Umbilical cord (tissue), 2 donors: ENCODE data around the gene SNX25. TPM values are rescaled to one million over a fixed set of nuclear protein-coding genes. Genes with fewer than 3 reads are reported as not detected.
"Not testable (repeated sequence)": the region's sequence is repeated elsewhere in the genome, so short reads cannot be mapped to it uniquely, and the experiment has no call there.

Experiments used
- DNase-seq: peaks from one replicate; pipeline ENCODE4 v3.0.0-alpha.2; 2015; ENCODE audit warnings: low spot score
- total RNA-seq: library from RNA; depleted of rRNA; stranded (reverse); fragments of >200 nt; gene quantifications from one replicate; pipeline ENCODE4 v1.2.3, GENCODE V29; 2014; ENCODE audit warnings: low replicate concordance; ENCODE audit not compliant: insufficient read depth

SNX25 gene
- total RNA-seq, 1 donor from 2014 or later: 16.1 TPM

DNA sequence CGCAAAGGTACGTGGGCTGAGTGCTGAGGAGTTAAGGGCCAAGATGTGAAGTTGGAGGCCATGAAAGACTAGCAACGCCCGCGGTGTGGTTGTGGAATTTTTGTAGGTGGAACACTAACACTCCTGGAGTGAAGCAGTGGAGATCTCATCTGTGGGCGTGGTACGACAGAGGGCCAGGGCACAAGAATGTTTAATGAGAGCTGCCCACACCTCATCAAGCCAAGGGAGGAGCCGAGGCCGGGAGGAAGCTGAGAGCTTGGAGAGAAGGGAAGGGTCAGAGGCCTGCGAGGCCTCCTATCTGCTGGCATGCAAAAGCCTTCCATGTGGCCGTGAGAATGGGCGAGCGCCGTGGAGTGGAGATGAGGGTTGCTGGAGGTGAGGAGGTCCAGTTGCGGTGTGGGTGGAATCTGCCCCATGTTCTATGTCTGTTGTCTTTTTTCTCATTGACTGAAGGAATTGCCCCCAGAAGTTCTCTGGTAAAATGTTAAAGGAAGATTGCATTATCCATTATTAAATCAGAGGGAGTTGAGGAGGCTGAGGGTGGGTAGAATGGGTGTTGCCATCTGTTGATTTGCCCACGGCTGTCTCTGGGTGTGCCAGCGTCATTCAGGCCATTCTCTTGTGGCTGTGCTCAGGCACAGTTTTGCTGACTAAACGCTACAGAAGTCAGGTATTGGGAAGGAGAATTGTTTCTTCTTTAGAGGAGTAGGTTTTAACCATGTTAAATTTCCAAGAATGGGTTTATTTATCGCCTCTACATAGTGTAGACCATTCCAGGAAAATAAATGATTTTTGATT, 19.8 kb downstream of the SNX25 start:
- no peak for DNase-seq

DNA sequence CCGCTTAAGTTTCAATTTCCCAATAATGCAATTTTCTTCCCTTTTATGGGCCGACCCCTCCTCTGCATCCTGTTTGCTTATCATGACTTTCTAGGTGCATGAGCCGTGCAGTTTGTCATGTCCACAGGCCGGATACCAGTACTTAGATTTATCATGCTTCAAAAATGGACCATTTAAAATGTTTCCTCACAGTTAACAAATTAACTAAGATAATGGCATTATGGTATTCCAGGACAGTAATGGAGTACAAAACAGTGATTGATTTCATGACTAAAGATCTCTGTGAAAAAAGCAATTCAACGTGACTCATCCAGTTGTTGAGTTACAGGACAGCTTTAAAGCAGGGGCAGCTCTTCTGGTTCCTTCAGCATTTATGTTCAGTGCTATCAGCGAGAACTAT, 23.0 kb downstream of the SNX25 start:
- peak; percentile 19 for DNase-seq

DNA sequence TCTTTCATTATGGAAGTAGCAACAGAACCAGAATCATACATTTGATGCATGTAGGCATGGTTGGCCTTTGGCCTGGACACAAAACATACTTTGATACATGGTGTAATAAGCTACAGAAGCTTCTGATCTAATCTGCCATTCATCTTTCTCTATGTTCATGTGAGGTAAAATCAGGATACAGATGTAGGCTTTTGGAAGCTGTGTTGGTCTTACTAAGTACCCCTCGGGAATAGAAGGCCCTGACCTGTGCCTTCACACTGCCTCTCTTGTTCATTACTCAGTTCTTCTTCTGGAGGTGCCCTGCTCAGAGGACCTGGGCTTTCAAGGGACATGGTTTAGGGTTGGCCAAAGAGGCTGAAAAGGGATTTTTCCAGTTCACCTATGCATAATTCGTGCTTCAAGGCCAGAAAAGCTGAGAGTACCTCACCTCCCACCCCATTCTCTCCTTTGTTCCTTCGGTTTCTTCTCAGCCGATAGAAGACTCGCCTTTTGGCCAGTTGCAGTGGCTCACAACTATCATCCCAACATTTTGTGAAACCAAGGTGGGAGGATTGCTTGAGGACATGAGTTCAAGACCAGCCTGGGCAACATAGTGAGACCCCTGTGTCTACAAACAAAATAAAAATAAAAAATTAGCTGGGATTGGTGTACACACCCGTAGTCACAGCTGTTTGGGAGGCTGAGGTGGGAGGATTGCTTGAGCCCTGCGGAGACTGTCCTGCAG, 25.9 kb downstream of the SNX25 start:
- DNase-seq: no peak

DNA sequence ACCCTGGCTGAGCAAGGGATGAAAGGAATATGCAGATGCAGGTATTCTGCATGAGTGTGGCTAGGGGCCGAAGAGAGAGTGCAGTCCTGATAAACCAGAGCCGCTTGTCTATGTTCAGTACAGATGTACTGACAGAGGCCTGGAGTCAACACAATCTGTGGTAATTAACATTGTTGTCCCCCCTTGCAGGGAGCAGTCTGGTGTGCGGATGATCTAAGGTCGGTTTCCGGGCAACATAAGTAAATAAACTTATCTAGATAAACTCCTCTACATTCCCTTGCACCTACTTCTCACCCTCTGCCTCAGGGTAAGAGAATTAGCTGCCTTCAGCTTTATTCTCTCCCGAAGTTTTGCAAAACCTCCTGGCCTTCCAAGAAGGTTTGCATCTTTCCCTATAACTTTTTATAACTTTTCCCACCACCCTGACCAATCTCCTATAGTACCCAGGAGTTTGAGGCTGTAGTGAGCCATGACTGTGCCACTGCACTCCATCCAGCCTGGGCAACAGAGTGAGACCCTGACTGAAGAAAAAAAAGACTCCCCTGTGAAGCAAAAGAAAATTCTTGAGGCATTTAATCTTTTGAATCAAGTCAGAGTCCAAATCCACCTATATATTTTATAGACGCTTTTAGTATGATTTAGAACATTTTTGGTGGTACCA, 26.6 kb downstream of the SNX25 start:
- peak; percentile 28 for DNase-seq

DNA sequence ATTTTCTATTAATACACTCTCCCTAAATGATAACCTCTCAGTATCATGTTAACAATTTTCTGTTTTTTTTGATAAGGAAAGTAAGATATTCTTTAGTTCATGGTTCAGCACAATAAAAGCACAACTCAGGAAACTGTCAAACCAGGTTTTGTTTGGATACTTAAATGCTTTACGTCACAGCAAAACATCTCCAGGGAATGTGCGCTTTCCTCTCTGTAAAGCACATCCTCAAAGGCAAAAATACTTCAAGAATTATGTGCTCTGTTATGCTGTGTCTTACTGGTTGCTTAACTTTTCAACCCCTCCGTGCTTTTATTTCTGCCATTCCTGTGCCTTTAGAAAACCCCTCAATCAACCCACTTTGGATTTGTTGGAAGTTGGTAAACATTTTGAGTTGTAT, 27.8 kb downstream of the SNX25 start:
- DNase-seq: peak; percentile 40

DNA sequence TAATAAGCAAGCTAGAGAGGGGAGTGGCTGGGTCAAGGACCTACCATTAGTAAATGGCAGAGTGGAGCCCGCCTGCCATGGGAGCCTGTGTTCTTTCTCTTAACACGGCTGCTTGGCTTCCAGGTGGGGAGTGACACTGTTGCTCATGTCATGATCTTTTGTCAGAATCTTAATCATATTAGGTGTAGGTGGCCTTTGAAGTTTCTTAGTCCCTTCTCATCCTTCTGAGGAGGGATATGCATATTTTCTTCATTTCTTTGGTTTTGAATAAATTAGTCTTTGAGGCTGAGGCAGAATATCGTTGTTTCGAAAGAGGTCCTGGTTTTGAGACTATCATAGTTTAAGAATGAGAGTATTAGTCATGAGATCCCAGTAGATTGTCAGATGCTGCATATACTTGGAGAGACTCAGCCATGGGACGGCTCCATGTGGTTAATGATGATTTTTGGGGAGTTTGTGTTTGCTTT, 28.9 kb downstream of the SNX25 start:
- DNase-seq: no peak

DNA sequence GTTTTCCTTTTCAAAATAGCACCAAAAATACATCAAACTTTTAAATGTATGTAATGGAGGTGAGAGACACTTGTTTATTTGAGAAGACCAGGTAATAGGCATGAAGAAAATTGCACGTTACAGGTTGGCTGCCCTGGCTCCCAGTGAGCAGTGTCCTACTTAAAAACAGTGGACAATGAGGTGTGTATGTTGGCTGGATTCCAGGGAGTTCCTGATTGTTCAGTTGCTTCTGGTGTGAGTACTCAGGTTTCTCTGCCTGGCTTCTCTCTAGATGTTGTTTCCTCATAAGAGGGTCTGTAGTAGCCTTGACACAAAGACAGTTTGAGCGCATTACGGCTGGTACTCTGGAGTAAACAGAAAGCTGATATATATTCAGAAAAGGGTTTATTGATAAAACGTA, 29.4 kb downstream of the SNX25 start:
- DNase-seq: no peak

DNA sequence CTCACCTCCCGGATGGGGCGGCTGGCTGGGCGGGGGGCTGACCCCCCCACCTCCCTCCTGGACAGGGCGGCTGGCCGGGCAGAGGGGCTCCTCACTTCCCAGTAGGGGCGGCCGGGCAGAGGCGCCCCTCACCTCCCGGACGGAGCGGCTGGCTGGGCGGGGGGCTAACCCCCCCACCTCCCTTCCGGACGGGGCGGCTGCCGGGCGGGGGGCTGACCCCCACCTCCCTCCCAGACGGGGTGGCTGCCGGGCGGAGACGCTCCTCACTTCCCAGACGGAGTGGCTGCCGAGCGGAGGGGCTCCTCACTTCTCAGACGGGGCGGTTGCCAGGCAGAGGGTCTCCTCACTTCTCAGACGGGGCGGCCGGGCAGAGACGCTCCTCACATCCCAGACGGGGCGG, 31.1 kb downstream of the SNX25 start:
- DNase-seq: not testable (repeated sequence)

DNA sequence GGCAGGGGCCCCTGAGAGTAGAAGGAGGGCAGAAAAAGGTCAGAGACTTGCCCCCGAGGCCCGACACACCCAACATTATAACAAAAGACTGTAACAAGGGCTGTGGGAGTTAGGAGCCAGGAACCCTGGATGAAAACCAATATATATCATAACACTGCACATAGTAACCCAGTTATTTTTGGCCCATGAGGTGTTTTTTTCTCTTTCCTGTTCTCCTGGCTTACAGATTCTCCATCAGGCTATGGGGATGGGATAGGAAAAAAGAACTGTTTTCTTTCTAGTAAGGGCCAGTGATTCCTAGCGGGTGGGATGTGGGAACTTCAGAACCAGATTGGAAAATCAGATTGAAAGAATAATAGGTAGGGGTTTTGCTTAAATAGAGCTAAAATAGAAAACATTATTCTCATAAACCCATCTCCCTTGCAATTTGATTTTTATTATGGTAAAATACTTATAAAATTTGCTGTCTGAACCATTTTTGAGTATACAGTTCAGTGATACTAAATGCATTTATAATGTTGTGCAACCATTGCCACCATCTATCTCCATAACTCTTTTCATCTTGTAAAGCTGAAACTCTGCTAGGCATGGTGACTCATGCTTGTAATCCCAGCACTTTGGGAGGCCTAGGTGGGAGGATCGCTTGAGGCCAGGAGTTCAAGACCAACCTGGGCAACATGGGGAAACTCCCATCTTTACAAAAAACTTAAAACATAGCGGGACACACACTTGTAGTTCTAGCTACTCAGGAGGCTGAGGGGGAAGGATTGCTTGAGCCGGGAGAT, 33.5 kb downstream of the SNX25 start:
- DNase-seq: no peak

DNA sequence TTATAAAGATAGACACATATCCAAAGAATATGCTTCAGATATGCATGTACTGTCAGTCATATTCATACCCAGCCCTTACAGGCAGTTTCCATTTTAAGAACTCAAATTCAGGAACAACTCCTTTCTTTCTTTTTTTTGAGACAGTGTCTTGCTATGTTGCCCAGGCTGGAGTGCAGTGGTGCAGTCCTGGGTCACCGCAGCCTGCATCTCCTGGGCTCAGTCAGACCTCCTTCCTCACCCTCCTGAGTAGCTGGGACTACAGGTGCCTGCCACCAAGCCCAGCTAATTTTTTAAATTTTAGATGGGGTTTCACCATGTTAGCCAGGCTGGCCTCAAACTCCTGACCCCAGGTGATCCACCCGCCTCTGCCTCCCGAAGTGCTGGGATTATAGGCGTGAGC, 34.5 kb downstream of the SNX25 start:
- DNase-seq: no peak

DNA sequence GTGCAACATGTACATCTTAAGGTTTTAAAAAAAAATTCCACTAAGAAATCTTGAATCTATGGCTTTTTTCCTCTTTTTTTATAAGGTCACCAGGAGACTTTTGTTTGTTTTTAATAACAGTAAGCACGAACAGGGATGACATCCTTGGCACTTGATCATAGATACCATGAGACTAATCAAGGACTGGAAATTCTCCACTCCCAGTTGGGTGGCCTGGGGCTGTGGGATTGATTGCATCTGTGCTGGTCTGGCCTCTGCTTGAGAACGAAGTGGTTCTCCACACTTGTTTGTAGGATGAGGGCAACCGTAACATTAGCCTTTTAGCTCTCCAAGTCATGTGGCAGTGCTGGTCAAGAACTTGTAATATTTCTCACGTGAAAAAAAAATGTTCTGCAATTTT, 35.4 kb downstream of the SNX25 start:
- no peak for DNase-seq

DNA sequence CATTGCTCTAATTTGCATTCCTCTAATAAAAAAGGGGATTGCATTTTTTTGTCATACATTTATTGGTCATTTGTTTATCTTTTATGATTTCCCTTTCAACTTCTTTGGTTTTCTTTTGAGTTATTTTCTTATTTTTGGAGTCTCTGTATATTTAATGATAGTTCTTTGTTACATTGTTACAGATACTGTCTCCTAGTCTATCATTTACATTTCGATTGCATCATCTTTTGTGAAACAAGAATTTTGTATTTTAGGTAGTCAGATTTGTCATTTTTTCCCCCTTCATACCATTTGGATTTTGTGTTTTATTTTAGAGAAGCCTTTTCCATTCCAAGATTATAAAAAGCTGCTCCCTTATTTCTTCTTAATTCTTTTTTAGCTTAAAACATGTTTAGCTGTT, 37.1 kb downstream of the SNX25 start:
- DNase-seq: no peak

DNA sequence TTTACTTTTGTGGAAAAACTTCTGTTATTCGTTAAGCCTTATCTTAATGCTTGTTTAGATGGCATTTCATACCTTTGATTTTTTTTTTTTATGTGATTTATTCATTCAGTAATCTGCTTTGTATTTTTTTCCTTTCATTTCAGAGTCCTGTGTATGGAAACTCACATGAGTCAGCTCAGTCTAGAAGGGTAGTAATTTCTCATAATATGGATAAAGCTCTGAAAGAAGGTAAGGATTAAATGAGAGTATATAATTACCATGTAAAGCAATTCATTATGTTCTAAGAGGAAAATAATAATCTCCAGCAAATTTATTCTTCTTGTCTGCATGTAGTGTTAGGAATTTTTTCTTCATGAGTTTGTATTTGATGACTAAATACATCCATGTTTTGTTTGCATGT, 37.8 kb downstream of the SNX25 start:
- no peak for DNase-seq

DNA sequence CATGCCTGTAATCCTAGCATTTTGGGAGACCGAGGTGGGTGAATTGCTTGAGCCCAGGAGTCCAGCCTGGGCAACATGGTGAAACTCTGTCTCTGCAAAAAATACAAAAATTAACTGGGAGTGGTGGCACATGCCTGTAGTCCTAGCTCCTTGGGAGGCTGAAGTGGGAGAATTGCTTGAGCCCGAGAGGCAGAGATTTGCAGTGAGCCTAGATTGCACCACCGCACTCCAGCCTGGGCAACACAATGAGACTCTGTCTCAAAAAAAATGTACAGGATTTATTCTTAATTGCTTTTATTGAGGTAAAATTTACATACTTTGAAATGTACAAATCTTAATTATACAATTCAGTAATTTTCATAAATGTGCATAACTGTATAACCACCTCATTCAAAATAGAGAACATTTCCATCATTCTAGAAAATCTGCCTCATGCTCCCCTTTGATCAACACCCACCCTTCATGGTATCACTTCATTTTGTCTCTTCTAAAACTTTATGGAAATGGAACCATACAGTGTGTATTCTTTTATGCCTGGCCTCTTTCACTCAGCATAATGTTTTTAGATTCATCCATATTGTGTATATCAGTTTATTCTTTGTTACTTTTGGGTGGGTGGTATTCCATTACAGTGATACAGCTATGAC, 39.1 kb downstream of the SNX25 start:
- no peak for DNase-seq

DNA sequence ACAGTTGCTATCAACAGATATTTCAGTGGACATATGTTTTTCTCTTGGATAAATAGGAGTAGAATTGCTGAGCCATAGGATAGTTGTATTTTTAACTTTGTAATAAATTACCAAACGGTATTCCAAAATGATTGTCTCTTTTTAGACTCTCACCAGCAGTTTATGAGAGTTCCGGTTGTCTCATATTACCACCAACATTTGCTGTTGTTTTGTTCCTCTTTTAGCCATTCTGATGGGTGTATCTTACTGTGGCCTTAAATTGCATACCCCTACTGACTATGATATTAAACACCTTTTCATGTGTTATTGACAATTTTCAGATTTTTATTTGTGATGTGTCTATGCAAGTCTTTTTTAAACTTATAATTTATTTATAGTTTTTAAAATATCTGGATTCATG, 39.7 kb downstream of the SNX25 start:
- no peak for DNase-seq

DNA sequence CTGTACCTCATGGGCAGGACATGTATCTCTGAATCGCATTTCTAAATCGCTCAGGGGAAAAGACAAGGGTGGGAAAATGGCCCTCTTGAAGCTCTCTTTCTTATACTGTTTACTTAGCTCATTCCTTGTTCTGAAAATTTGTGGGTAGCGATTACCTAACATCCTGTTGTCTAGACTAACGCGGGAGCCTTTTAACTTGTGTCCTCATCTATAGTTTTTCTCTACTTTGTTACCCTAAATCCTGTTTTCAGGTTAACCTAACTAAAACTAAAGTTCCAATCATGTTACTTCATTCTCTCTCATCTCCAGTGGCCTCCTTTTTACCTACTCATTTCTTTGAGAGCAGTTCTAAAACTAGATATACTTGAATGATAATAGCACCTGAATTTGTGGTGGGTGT, 45.0 kb downstream of the SNX25 start:
- DNase-seq: no peak

DNA sequence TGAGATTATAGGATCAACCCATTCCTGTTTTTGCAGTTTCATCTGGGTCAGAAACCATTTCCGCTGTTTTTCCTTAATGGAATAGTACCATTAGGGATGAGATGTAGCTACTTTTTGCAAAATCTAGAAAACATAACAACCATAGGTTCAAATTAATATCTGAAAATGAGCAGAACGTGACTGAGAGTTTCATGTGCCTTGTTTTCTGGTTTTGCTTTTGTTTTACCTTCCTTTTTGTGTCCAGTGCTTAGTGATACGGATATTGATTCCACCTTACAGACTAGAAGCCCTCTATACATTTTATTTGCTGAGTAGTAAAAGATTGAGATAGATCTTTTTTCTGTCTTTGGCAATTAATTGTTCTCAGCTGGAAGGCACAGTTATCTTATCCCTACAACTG, 46.5 kb downstream of the SNX25 start:
- DNase-seq: no peak

DNA sequence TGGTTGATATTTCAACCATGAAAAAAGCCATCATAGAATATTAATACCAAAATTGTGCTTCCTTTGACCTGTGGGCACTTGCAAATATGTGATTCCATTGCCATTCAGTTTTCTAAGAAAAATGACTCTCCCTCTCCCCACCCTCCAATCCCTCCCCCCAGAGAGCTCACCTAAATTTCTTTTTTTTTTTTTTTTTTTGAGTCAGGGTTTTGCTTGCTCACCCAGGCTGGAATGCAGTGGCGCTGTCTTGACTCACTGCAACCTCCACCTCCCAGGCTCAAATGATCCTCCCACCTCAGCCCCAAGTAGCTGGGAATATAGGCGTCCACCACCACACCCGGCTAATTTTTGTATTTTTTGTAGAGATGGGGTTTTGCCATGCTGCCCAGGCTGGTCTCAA, 47.0 kb downstream of the SNX25 start:
- DNase-seq: no peak

DNA sequence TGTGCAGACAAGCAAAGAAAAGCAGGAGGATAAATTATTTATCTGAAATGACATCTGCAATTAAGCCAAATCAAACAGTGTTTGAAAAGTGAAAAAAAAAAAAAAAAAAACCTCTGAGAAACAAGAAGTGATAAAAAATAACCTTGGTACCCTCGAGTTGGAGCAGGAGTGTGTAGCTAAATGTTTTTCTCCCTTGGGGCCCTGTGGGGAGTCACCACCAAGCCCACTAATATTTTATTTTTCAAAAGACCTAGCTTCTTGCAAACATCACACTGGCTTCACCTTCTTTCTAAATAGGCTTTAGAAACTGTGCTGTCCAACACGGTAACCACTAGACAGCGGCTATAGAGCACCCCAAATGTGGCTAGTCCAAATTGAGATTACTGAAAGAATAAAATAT, 47.7 kb downstream of the SNX25 start:
- no peak for DNase-seq

DNA sequence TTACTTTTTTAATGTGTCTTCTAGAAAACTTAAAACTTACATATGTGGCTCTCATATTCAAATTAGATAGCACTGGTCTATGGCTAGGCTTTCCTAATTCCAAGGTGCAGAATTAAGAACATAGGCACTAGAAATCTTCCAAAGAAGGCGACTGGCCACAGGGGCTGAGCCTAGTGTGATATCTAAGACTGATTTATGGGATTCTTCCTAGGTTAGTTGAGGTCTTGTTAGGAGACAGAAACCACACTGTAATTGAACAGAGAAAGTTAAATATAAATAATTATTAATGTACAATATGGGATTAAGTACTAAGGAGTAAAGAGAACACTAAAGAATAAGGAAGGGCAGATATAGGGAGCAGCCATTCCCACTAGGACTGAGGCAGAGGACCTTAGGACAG, 48.3 kb downstream of the SNX25 start:
- DNase-seq: no peak

DNA sequence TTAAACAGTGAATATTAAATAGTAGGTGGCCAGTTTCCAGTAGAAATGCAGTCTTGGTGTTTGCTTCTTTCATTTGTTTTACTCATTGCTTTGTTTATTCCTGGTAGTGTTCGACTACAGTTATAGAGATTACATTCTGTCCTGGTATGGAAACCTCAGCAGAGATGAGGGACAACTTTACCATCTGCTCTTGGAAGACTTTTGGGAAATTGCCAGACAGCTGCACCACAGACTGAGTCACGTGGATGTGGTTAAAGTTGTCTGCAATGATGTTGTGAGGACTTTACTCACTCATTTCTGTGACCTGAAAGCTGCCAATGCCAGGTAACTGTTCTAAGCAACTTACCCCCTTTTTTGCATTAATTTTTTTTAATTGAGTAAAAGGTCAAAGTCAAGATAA, 49.3 kb downstream of the SNX25 start:
- DNase-seq: peak; percentile 21
